GM18858 (cell line): ENCODE data around the gene XRCC4.

Experiments used
- ATAC-seq: cut with Tn5 transposase; IDR thresholded peaks from one replicate; pipeline ENCODE4 v1.9.1; 2021; ENCODE audit not compliant: unreplicated experiment

Gene XRCC4

DNA sequence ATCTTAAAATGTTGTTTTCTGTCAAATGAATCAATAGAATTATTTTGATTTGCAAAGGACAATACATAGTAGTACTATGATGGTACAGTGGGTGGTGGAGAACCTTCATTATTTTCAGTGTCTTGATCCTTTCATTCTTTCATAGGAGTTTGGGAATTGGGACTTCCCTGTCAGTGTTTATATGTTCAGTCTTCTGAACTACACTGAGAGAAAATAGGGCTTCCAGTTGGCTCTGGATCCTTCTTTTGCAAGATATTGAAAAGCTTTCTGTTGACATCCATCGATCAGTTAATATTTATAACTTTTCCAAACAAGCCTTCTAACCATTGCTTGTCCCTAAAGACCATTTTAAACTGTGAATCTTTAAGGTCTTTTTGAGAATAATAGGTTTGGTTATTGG lies 94.7 kb downstream of the XRCC4 start:
- ATAC-seq = no peak

DNA sequence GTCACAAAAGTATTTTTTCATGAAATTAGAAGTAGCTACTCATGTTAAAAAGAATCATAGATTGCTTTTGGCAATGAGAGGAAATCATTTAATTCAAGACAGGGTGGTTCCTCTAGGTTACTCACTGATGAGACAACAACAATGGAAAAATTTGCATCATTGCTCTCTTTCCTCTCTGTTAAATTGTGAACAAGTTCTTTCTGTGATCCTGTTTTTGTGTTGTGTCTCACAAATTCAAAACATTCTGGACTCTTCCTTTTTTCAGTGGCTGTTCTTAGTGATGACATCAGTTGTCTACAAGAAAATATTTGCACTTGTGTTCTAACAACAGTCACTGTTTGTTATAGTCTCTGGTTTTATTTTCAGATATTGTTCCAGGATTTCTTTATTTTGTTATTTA lies 95.3 kb downstream of the XRCC4 start:
- no peak for ATAC-seq

DNA sequence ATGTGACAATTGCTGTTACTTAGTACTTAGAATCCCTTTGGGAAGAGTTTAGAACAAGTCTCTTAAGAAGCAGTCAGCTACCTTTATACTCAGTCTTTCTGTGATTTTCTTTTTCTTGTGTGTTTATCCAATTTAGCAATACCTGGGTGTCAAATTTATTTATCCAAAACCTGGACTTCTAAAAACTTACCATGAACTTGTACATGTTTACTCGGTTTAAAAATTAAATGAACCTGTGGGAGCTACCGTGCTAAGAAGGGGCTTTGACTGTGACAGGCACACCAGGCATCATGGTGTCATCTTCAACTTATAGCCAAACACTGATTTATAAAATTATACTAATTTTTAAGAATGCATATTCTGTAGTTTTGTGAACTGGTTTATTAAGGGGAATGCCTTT lies 96.5 kb downstream of the XRCC4 start:
- ATAC-seq = no peak

DNA sequence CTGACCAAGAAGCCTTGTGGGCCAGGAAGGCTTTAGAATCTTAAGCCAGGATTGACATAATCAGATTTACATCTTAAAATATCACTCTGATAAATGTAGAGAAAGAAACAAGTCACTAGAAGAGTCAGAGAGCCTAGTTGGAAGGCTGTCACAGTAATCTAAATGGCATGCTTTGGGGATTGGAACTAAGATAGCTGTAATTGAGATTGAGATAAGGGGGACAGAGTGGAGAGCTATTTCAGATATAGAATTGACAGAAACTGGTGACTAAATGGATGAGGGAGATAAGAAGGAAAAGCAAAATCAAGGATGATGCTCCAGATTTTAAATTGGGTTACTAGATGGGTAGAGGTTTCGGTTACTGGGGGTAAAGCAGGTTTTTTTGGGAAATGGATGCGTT lies 100.5 kb downstream of the XRCC4 start:
- no peak for ATAC-seq

DNA sequence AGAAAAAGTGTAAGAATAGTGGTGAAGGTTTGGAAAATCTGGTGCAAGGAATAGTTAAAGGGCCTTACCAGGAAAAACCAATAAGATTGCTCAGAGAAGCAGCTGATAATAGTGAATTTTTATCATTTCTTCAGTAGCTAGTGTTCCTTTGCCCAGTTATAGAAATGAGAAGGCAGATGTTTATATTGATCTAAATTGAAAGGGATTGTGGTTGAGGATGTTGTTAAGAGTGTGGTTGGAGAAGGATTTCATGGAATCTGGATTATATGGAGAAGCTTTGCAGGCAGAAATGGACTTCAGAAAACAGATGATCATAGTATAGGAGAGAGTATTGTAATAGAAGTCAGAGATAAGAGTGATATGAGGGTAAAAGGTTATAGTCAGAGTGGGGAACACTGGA lies 102.6 kb downstream of the XRCC4 start:
- no peak for ATAC-seq

DNA sequence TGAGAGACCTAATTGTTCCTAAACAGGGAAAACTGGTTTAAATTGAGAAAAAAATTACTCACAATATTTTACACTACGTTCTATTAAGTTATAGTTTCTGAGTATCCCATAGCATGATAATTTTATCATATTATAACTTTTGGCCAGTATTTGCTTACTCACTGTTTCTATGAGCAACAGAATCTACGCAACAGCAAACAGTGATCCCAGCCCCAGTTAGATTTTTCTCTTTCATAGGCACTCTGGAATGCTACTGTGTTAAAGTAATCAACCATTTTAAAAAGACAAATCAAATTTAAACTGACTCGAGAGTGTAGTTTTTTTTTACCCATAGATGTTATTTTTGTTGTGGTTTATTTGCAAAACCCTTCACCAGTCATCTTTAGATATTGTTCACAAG lies 107.2 kb downstream of the XRCC4 start:
- no peak for ATAC-seq

DNA sequence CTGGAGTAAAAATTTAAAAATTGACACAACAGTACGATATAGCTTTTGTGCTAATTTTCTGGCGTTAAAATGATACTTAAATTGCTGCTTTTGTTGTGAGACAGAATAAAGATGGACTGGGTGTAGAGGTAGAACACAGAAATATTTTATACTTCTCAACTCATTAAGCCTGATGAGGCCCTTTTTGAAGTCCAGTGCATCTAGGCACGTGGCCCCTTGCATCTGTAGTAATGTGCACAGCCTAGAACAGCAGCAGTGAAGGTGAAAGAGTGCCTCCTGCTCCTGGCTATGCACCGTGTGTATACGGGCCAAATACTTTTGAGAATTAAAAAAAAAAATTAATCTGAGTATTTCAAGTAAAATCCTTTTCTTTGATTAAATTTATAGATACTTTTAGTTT lies 115.6 kb downstream of the XRCC4 start:
- ATAC-seq = no peak

DNA sequence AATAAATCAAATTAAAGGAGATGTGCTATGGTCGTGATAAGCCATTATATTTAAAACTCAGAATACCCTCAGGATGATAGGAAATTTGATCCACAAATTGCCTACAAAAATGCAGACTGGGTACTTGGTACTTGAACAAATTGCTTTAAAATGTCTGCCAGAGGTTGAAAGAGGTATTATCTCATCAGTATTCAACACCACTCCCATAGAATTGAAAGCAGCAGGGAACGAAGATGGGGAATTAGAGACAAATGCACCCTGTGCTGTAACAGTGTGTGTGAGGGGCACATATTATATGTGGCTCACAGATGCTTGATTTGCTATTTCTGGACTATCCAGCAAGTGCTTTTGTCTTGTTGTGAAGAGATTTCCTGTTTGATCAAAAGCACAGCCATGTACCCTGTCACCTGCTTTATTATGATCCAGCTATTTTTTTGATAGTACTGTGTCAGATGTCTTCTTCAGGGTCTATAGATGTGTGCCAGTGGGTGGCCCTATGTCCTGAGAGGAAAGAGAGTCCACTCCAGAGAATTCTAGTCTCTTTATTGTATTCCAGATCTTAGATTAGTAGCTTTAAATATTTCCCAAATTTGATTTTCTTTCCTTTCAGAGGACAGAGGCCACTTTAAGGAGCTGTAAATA lies 120.1 kb downstream of the XRCC4 start:
- no peak for ATAC-seq

DNA sequence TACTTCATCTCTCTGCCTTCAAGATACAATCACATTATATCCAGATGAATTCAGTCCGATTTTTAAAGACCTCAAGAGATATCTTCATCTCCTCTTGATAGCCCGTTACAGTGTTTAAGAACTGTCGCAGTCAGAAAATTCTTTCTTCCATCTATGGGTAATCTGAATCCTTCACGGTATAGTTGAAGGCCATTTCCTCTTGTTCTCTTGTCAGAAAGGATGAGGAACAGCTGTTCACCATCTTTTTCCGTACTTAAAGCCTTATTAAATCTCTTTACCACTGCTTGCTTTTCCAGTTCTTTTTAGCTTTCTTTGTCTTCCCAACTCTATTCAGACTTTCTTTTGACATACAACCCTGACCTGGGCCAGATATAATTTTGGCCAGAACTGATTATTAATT lies 121.8 kb downstream of the XRCC4 start:
- ATAC-seq = no peak

DNA sequence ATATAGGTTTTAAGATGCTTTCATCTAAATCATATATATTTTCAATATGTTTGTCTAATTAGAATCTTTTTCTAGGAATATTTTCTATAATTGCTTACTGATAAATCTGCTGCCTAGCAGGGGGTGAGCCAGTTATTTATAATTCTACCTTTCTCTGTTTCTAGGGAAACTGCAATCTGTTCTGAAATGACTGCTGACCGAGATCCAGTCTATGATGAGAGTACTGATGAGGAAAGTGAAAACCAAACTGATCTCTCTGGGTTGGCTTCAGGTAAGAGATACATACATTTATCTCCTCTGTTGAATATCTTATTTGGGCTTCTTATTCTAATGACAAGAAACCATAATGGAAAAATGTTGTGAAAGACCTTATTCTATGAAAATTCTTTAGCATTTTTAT lies 127.3 kb downstream of the XRCC4 start:
- no peak for ATAC-seq

DNA sequence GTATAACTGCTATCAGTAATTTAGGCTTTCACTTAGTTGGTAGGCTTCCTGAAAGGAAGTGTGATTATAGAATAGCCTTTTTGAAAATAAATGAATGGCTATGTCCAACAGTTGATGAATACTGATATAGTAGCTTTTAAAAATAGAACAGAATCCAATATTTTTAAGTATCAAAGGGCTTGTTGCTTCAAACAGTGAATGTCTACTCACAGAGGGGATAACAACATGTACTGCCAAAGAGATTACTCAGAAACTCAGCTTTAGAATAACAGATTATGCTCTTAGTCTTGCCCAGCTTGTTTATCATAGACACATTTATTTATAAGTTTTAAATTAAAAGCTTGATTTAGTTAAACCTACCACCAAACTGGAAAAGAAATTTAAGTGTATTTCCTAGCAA lies 132.6 kb downstream of the XRCC4 start:
- ATAC-seq = no peak

DNA sequence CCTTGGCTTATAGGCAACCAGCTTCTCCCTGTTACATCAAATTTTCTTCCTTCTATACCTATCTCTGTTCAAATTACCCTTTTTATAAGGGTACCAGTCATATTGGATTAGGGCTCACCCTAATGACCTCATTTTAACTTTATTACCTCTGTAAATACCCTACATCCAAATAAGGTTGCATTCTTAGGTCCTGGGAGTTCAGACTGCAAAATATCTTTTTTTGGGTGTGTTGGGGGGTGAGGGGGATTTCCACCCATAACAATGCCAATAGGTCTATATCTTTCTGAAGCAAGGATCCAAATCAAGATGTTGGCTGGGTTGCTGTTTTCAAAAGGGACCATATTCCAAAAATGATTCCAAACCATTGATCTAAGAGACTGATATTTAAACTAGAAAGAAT lies 141.7 kb downstream of the XRCC4 start:
- no peak for ATAC-seq

DNA sequence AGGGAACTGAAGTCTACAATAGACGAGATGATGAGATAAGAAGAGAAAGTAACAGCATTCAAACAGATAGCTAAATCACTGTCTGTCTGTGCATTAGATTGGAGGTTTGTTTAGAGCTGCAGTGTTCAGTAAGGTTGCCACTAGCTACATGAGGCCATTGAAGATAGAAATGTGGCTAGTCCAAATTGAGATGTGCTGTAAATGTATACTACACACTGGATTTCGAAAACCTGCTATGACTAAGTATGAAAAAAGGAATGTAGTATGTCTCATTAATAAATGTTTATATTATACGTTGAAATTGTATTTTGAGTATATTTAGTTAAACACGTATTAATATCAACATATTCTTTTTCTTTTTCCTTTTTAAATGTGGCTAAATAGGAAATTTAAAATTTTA lies 142.1 kb downstream of the XRCC4 start:
- ATAC-seq = no peak

DNA sequence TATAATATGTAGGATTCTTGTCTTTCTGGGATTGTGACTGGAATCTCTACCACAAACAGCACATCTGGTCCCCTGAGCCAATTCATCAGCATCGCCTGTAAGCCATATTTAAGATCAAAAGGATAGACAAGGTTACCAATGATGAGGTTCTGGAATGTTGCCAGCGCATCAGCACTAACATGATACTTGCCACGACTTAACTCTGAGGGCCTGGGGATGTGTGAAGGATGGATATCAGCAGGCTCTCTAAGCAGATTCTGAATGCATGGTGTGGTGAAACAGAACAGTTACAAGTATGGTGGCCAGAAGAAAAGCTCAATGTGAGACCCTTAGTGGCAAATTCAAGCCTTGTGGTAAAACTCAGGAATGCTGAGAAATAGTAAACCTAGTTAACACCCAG lies 143.0 kb downstream of the XRCC4 start:
- ATAC-seq = no peak

DNA sequence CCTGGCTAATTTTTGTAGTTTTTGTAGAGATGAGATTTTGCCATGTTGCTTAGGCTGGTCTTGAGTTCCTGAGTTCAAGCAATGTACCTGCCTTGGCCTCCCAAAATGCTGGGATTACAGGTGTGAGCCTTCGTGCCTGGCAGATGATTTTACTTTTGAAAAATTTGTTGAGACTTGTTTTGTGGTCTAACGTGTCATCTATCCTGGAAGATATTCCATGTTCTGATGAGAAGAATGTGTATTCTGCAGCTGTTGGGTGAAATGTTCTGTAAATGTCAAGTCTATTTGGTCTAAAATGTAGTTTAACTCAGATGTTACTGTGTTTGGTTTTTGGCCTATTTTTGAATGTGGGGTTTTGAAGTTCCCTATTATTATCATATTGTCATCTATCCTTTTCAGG lies 145.6 kb downstream of the XRCC4 start:
- no peak for ATAC-seq

DNA sequence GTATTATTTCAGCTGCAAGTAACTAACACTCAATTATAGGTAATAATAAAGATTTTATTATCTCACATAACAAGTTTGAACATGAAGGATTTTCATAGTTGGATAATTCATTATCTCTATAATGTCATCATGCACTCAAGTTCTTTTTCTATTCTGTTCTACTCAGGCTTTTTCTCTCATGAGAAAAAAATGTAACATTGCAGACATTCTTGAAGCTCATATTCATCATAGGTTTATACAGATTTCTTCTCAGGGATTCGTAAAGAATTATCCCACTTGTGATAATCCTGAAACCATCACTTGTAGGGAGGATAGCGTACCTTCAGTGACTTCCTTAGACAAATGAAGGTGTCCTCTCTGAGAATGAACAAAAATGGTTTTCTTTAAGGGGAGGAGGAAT lies 150.3 kb downstream of the XRCC4 start:
- ATAC-seq = no peak

DNA sequence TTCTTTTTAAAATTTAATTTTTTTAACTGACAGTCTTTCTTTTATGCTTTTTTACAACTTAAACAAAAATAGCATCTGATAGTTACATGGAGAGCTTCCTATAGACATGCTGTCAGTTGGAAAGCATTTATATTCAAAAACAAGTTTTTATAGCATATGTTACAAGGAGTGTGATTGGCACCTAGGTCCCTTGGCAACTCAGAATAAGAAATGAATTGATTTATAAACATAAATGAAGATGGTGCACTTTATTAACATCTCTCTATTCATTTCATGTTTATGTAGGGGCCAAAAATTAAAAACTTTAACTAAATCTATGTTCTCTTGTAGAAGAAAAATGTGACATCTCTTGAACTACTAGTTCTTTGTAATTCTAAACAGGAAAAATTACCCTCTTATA lies 153.2 kb downstream of the XRCC4 start:
- no peak for ATAC-seq

DNA sequence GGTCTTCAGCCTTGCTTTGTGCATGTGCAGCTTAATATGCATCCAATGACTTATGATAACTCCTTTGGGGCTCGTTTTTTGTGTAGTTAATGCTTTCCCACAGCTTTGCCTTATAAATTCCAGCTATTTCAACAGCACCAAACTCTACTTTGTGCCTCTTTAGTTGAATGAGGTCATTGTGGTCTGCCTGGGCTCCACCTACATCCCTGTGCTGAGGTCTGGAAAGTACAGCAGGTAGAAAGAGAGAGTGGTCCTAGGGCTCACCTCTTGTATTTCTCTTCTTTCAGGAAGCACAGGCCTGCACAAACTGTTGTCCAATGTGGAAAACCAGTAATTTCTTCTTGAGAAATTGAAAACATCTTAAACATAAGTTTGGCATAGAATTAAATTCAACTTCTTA lies 167.2 kb downstream of the XRCC4 start:
- ATAC-seq = no peak

DNA sequence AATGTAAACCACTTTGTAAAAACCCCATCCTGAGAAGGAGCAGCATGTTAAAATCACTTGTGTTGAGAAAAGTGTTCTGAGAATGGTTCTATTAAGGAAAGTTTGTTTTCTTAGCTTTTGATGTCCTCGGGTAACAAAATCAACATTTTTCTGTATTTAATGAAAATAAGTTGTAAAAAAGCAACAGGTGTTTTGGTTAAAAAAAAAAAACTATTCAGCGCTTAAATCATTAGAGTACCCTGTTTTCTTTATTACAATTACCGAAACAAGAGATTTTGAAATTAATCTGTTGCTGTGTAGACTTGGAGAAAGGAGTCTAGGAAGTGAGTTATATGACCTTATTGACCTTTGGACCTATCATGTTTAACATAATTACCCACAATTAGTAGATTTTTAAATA lies 167.7 kb downstream of the XRCC4 start:
- ATAC-seq = no peak

DNA sequence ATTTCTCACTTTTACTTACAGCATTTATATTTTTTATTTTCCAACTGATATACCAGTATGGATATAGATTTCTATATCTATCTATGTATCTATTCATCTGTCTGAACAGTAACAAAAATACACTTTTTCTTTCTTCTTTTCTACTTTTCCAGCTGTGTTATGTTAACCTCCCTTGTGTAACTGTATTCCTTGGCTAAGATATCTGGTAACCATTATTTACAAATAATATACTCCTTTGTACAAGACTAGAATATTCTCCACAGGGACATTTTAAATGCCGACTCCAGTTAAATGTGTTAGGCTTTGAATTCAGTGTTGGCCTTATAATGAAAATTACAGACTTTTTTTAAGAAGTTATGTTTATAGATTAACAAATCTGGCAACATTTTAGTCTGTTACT lies 168.7 kb downstream of the XRCC4 start:
- ATAC-seq = no peak

DNA sequence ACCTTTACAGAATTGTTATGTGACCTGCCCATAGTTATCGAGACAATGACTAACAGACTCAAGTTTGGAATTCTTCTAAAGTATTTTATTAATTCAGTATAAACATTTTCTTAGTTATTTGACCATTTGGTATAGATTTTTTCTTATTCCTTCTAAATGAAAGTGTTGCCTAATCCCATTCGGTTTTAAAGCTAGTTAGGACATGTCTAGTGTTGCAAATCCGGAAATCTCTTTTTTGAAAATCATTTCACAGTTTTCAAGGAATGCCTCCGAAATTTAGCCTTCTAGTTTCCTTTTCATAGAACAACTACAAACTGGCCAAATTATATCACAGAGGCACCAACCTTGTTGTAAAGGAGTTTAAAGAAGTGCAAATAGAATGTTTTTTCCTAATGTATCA lies 171.8 kb downstream of the XRCC4 start:
- ATAC-seq = no peak

DNA sequence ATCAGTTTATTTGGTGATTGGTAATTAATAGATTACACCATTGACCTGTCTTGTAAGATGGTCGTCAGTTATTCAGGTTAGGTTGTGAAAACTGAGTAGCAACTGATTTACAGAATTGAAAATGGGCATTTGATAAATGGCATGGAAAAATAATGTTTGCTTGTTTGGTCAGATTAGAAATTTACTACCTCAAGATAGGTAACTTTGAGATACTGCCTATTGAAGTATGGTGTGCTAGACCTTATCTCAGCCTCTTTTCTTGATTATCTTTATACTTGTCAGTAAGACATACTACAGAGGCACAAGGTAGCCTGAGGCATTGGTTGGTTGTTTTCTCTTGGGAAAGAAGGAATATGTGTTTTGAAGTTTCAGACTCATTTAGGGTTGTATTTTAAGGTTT lies 174.5 kb downstream of the XRCC4 start:
- ATAC-seq = no peak

DNA sequence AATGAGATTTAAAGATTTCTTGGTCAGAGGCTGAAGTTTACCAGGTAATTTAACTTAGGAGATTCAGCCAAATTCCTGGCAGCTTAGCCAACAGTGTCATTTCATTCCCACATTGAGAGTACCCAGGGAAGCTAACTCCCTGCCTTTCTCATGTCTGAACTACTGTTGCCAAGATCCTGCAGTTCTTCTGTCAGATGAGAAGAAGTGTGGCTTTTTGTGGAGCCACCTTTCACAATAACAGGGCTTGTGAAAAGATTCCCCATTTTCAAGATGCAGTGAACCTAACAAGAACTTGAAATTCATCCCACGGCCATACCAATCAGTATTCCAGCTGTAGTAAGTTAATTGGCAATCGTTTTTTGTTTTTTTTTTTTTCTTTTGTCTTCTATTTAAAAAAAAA lies 176.4 kb downstream of the XRCC4 start:
- no peak for ATAC-seq

DNA sequence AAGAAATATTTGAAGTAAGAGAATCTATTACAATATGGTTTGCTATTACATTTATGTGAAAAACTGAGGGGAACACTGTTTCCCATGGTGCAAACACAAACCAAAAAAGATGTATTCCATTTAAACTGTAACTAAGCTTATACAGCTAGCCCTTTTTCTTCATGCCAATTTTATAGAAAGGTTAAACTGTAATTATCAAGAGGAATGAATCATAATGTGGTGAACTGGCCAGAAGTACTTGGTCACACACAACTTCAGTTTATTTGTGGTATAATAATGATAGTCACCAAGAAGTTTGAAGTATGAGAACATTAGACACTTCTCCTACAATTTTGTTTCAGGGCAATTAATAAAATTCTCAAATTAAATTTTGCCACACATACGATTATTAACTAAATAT lies 177.9 kb downstream of the XRCC4 start:
- ATAC-seq = no peak
